ENCODE data around the gene PSMB7.

DNA sequence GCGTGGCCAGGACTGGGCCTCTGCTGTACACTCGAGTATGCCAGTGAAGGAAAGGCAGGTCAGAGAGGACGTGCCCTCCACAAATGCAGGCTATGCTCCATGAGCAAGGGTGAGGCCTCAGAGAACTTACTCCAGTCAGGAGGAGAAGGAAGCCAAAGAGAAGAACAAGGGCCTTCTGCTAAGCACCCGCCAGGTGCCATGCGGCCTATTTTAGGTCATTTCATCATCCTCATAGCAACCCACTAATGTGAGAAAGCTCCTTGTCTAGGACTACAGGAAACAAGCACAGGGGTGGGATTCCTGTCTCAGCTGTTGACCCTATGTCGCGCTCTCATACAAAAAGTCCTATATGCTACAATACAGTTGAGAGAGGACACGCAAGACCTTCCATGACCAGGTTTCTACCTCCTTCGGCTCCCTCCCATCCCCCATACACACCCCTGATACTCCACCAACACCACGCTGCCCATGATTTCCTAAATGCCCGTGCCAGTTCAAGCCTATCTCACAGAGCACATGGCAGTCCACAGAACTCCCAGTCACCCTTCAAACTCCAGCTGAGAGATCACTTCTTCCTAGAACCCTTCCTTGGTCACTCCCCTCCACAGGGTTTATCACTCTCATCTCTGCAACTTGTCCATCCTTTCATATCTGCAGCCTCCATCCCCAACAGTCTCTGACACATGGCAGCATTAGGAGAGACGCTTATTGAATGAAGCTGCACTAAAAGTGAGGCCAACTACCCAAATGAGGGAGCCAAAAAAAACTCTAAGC, 26.8 kb downstream of the PSMB7 start:
- no peak for TF ChIP-seq MYNN (tag by site-specific recombination; IDR thresholded peaks at IDR 0.05; ENCODE audit: borderline replicate concordance)
- TF ChIP-seq, protein P1, sequence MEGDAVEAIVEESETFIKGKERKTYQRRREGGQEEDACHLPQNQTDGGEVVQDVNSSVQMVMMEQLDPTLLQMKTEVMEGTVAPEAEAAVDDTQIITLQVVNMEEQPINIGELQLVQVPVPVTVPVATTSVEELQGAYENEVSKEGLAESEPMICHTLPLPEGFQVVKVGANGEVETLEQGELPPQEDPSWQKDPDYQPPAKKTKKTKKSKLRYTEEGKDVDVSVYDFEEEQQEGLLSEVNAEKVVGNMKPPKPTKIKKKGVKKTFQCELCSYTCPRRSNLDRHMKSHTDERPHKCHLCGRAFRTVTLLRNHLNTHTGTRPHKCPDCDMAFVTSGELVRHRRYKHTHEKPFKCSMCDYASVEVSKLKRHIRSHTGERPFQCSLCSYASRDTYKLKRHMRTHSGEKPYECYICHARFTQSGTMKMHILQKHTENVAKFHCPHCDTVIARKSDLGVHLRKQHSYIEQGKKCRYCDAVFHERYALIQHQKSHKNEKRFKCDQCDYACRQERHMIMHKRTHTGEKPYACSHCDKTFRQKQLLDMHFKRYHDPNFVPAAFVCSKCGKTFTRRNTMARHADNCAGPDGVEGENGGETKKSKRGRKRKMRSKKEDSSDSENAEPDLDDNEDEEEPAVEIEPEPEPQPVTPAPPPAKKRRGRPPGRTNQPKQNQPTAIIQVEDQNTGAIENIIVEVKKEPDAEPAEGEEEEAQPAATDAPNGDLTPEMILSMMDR (tag by site-specific recombination; IDR thresholded peaks at IDR 0.05) = no peak
- no peak for TF ChIP-seq ZNF157 (tag by site-specific recombination; IDR thresholded peaks at IDR 0.05)
- no peak for TF ChIP-seq BCL11A (tag by site-specific recombination; IDR thresholded peaks at IDR 0.05; ENCODE audit: low read depth)
- no peak for TF ChIP-seq ZNF19 (tag by site-specific recombination; IDR thresholded peaks at IDR 0.05; ENCODE audit: low read depth)
- TF ChIP-seq ZNF133 (tag by site-specific recombination; IDR thresholded peaks at IDR 0.05) = no peak
- TF ChIP-seq ZNF670 (tag by site-specific recombination; IDR thresholded peaks at IDR 0.05; ENCODE audit: low read depth) = no peak
- no peak for TF ChIP-seq ZNF776 (tag by site-specific recombination; IDR thresholded peaks at IDR 0.05; ENCODE audit: borderline replicate concordance)
- no peak for TF ChIP-seq RBAK (tag by site-specific recombination; IDR thresholded peaks at IDR 0.05)
- no peak for TF ChIP-seq ZIC2 (tag by site-specific recombination; IDR thresholded peaks at IDR 0.05)
- TF ChIP-seq, protein P2, sequence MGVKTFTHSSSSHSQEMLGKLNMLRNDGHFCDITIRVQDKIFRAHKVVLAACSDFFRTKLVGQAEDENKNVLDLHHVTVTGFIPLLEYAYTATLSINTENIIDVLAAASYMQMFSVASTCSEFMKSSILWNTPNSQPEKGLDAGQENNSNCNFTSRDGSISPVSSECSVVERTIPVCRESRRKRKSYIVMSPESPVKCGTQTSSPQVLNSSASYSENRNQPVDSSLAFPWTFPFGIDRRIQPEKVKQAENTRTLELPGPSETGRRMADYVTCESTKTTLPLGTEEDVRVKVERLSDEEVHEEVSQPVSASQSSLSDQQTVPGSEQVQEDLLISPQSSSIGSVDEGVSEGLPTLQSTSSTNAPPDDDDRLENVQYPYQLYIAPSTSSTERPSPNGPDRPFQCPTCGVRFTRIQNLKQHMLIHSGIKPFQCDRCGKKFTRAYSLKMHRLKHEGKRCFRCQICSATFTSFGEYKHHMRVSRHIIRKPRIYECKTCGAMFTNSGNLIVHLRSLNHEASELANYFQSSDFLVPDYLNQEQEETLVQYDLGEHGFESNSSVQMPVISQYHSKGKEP (tag by site-specific recombination; IDR thresholded peaks at IDR 0.05) = no peak
- TF ChIP-seq YY1 (tag by site-specific recombination; IDR thresholded peaks at IDR 0.05) = no peak
- TF ChIP-seq, protein P3, sequence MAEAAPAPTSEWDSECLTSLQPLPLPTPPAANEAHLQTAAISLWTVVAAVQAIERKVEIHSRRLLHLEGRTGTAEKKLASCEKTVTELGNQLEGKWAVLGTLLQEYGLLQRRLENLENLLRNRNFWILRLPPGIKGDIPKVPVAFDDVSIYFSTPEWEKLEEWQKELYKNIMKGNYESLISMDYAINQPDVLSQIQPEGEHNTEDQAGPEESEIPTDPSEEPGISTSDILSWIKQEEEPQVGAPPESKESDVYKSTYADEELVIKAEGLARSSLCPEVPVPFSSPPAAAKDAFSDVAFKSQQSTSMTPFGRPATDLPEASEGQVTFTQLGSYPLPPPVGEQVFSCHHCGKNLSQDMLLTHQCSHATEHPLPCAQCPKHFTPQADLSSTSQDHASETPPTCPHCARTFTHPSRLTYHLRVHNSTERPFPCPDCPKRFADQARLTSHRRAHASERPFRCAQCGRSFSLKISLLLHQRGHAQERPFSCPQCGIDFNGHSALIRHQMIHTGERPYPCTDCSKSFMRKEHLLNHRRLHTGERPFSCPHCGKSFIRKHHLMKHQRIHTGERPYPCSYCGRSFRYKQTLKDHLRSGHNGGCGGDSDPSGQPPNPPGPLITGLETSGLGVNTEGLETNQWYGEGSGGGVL (tag by site-specific recombination; IDR thresholded peaks at IDR 0.05) = no peak

Data from HEK293 (cell line).